Fibroblast of lung (primary cell): ENCODE measurements around the gene ALG12. TPM values are rescaled to one million over a fixed set of nuclear protein-coding genes. Genes with fewer than 3 reads are reported as not detected.

Source experiments
- DNase-seq, 2 donors: peaks; one replicate each; pipeline versions ENCODE4 v3.0.0 to v3.0.0-alpha.2; 2010; ENCODE audit warnings: low read depth in 2 of 2
- H2AFZ ChIP-seq: 2 replicates; pipeline ENCODE4 v1.5.1; 2012; ENCODE audit warnings: low read length, control low read depth, inconsistent platforms
- H3K27ac ChIP-seq: 2 replicates; pipeline ENCODE4 v1.5.1; 2011; ENCODE audit warnings: low read length, control low read depth; ENCODE audit not compliant: insufficient read depth
- H3K27me3 ChIP-seq: 2 replicates; pipeline ENCODE4 v1.5.1; 2011; ENCODE audit warnings: mild to moderate bottlenecking, low read length; ENCODE audit not compliant: control insufficient read depth, insufficient read depth
- H3K36me3 ChIP-seq: 2 replicates; pipeline ENCODE4 v1.5.1; 2011; ENCODE audit warnings: low read length; ENCODE audit not compliant: control insufficient read depth, insufficient read depth
- H3K4me1 ChIP-seq: 2 replicates; pipeline ENCODE4 v1.5.1; 2011; ENCODE audit warnings: low read length; ENCODE audit not compliant: control insufficient read depth, insufficient read depth; ENCODE audit errors: extremely low read depth
- H3K4me2 ChIP-seq: 2 replicates; pipeline ENCODE4 v1.5.1; 2011; ENCODE audit warnings: low read length, control low read depth; ENCODE audit not compliant: insufficient read depth; ENCODE audit errors: extremely low read depth
- H3K4me3 ChIP-seq, 4 experiments: fragments of 200-600 bp in 1 of 4; sonication (generic) in 1 of 4; replicated peaks in 1 of 4; 2 replicates each; pipeline ENCODE4 v1.5.1; 2011 to 2016; ENCODE audit warnings: low read length in 4 of 4, low read depth in 3 of 4, mild to moderate bottlenecking in 3 of 4, control low read depth in 2 of 4, inconsistent platforms in 1 of 4, mixed read lengths in 1 of 4; ENCODE audit not compliant: insufficient read depth in 1 of 4; ENCODE audit errors: control extremely low read depth in 1 of 4
- H3K79me2 ChIP-seq: 2 replicates; pipeline ENCODE4 v1.5.1; 2012; ENCODE audit warnings: mild to moderate bottlenecking, low read length, inconsistent platforms; ENCODE audit not compliant: control insufficient read depth, insufficient read depth
- H3K9ac ChIP-seq: 2 replicates; pipeline ENCODE4 v1.5.1; 2011; ENCODE audit warnings: mild to moderate bottlenecking, low read length, control low read depth; ENCODE audit not compliant: insufficient read depth
- H3K9me3 ChIP-seq: 2 replicates; pipeline ENCODE4 v1.5.1; 2012; ENCODE audit warnings: low read depth, low read length; ENCODE audit not compliant: control insufficient read depth, insufficient read depth
- H4K20me1 ChIP-seq: 2 replicates; pipeline ENCODE4 v1.5.1; 2011; ENCODE audit warnings: low read length; ENCODE audit not compliant: control insufficient read depth, insufficient read depth; ENCODE audit errors: extremely low read depth
- EZH2 ChIP-seq: IDR thresholded peaks from 2 replicates; pipeline ENCODE4 v1.5.1; 2012; ENCODE audit warnings: low read length, control low read depth, mild to moderate bottlenecking; ENCODE audit errors: missing control alignments
- polyA plus RNA-seq, 2 donors: library from polyadenylated mRNA; depleted of rRNA in 1 of 2; stranded (reverse) in 1 of 2; unstranded in 1 of 2; fragments of >200 nt; gene quantifications; 2 replicates each; pipeline ENCODE4 v1.2.1, GENCODE V29; 2011 to 2012; ENCODE audit warnings: missing spikeins in 1 of 2
- total RNA-seq: library from RNA; depleted of rRNA; stranded (reverse); fragments of >200 nt; gene quantifications from 2 replicates; pipeline ENCODE4 v1.2.1, GENCODE V29; 2014
- TF ChIP-seq, protein P1 (sequence below), 2 donors: IDR thresholded peaks in 1 of 2; conservative IDR thresholded peaks in 1 of 2; 1 replicate in 1 of 2; 2 replicates in 1 of 2; pipeline ENCODE4 v1.5.1; 2011 to 2012; ENCODE audit warnings: low read length in 2 of 2, control low read depth in 1 of 2, inconsistent platforms in 1 of 2, low read depth in 1 of 2, mild to moderate bottlenecking in 1 of 2

Gene ALG12
- total and polyA plus RNA-seq, 2 donors (not counting 1 experiment from before 2014, with no cell fraction given): 9.6 to 19.0 TPM

DNA sequence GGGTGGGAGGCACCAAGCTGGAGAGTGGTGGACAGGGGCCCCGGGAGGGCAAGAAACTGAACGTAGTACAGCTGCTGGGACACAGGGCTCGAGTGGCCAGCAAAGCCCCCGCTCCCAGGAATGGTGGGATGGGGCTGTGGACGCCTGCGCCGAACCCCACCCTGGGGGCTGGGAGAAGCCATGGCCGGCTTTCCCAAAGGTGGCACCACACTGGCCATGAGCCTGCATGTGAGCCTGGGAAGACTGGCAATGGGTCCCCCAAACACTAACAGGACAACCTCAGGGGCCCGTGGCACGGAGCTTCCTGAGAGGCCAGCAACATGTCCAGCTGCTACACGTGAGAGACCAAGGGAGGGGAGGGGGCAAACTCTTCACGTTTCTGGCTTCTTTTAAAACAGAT is 4.0 kb downstream of the ALG12 start:
- no peak overlapping the region for H3K9ac ChIP-seq
- H3K9me3 ChIP-seq: no peaks in the 10 kb centered on the region
- H3K27ac ChIP-seq: no peak overlapping the region
- no peak for TF ChIP-seq EZH2
- peaks cover 2% of the 10 kb centered on the region for H3K4me1 ChIP-seq
- H3K79me2 ChIP-seq: peaks cover 6% of the 10 kb centered on the region
- H3K36me3 ChIP-seq: peaks cover 2% of the 10 kb centered on the region
- no peak overlapping the region for H3K4me3 ChIP-seq
- no peaks in the 10 kb centered on the region for H4K20me1 ChIP-seq
- H2AFZ ChIP-seq: no peak overlapping the region
- H3K4me2 ChIP-seq: no peak overlapping the region
- no peak for DNase-seq
- H3K27me3 ChIP-seq: no peaks in the 10 kb centered on the region

DNA sequence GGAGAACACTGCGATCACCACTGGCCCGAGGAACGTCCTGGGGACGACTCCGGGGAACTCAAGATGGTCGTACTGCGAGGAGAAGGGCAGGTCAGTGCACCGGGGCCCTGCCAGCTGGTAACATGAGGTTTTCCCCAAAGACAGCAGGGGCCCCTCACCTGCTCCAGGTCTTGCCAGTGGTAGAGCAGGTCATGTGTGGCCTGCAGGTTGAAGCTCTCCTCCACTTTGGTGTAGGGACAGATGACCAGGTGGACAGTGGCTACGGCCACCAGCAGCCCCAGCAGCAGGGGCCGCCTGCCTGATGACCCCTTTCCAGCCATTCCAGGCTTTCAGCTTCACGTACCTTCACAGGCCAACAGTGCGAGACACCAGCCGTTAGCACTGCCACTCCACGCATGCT is 4.8 kb downstream of the ALG12 start:
- H3K4me2 ChIP-seq: no peak overlapping the region
- no peak overlapping the region for H3K9ac ChIP-seq
- H3K79me2 ChIP-seq: peaks cover 2% of the 10 kb centered on the region
- H2AFZ ChIP-seq: no peak overlapping the region
- no peak overlapping the region for H3K4me3 ChIP-seq
- no peaks in the 10 kb centered on the region for H3K4me1 ChIP-seq
- H3K27ac ChIP-seq: no peak overlapping the region
- TF ChIP-seq EZH2: no peak
- no peaks in the 10 kb centered on the region for H4K20me1 ChIP-seq
- no peaks in the 10 kb centered on the region for H3K27me3 ChIP-seq
- H3K9me3 ChIP-seq: no peaks in the 10 kb centered on the region
- peaks cover 4% of the 10 kb centered on the region for H3K36me3 ChIP-seq
- no peak for DNase-seq

DNA sequence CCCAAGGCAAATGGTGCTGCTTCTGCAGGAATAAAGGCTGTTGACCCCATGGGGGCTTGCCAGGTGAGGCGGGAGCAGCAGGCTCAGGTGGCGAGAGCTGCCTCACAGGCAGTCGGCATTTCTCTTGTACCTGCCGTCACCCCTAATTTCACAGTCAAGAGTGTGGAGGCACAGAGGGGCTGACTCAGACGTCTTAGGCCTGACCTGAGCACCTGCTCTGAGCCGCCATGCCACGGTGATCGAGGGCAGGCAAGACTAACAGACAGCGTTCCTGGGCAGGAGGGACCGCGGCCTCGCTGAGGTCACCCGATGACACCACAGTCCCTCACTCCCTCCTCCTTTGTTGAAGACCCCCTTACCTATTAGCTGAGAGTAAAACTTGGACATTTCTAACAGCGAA is 5.2 kb downstream of the ALG12 start:
- H2AFZ ChIP-seq: no peak overlapping the region
- no peak for DNase-seq
- H3K9ac ChIP-seq: no peak overlapping the region
- peaks cover 4% of the 10 kb centered on the region for H3K36me3 ChIP-seq
- peaks cover 2% of the 10 kb centered on the region for H3K79me2 ChIP-seq
- H4K20me1 ChIP-seq: no peaks in the 10 kb centered on the region
- H3K27me3 ChIP-seq: no peaks in the 10 kb centered on the region
- TF ChIP-seq EZH2: no peak
- TF ChIP-seq, protein P1, sequence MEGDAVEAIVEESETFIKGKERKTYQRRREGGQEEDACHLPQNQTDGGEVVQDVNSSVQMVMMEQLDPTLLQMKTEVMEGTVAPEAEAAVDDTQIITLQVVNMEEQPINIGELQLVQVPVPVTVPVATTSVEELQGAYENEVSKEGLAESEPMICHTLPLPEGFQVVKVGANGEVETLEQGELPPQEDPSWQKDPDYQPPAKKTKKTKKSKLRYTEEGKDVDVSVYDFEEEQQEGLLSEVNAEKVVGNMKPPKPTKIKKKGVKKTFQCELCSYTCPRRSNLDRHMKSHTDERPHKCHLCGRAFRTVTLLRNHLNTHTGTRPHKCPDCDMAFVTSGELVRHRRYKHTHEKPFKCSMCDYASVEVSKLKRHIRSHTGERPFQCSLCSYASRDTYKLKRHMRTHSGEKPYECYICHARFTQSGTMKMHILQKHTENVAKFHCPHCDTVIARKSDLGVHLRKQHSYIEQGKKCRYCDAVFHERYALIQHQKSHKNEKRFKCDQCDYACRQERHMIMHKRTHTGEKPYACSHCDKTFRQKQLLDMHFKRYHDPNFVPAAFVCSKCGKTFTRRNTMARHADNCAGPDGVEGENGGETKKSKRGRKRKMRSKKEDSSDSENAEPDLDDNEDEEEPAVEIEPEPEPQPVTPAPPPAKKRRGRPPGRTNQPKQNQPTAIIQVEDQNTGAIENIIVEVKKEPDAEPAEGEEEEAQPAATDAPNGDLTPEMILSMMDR (conservative IDR thresholded peaks at IDR 0.05 in 1 of 2, IDR thresholded peaks at IDR 0.05 in 1 of 2; ENCODE audit: low read depth in 1 of 2, low read length in 2 of 2): no peak
- H3K4me3 ChIP-seq: no peak overlapping the region
- no peaks in the 10 kb centered on the region for H3K4me1 ChIP-seq
- H3K4me2 ChIP-seq: no peak overlapping the region
- H3K27ac ChIP-seq: no peak overlapping the region
- no peaks in the 10 kb centered on the region for H3K9me3 ChIP-seq

DNA sequence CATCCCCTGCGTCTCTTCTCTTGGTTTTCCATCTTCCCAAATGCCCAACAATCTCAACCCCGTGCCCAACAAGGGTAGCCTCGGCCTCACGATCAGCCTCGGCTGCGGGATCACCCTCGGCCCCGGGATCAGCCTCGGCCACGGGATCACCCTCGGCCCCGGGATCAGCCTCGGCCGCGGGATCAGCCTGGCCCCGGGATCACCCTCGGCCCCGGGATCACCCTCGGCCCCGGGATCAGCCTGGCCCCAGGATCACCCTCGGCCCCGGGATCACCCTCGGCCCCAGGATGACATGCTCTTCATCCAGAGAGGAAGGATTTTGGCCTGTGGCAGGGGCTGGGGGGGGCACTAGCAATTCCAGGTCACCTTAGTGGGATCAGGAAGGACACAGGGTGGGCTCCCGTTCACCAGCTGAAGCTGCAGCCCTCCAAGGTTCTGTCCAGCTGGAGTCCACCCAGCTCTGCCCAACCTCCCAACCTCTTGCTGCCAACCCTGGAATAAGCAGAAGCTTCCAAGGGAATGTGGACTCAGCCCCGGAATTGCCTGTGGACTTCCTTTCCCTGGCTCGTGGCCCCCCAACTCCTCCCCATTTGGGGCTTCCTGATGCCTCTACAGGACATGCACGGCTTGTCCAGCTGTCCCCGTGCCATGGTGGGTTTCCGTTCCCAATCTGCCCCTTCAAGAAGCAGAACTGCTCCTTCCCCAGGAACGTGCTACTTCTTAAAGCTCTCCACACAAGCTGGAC is 6.2 kb downstream of the ALG12 start:
- no peaks in the 10 kb centered on the region for H3K27me3 ChIP-seq
- TF ChIP-seq, protein P1 (conservative IDR thresholded peaks at IDR 0.05 in 1 of 2, IDR thresholded peaks at IDR 0.05 in 1 of 2; ENCODE audit: low read depth in 1 of 2, low read length in 2 of 2): no peak
- no peak for TF ChIP-seq EZH2

More for the DNA sequence above, 6.2 kb downstream of the ALG12 start:
- no peak overlapping the region for H3K9ac ChIP-seq
- no peak overlapping the region for H3K4me2 ChIP-seq
- peaks cover 5% of the 10 kb centered on the region for H3K36me3 ChIP-seq
- H4K20me1 ChIP-seq: no peaks in the 10 kb centered on the region
- no peak overlapping the region for H3K27ac ChIP-seq
- H2AFZ ChIP-seq: no peak overlapping the region
- peaks cover 2% of the 10 kb centered on the region for H3K79me2 ChIP-seq
- H3K4me3 ChIP-seq: no peak overlapping the region
- no peaks in the 10 kb centered on the region for H3K9me3 ChIP-seq
- no peaks in the 10 kb centered on the region for H3K4me1 ChIP-seq
- no peak for DNase-seq
